Activated CD8-positive, alpha-beta memory T cell treated with anti-CD3 and anti-CD28 coated beads, Interleukin-2, amount 10 ng/mL, durations not matched to agents 7 days and 5 days (primary cell): ENCODE results near the gene NCOR1. TPM values are rescaled to one million over a fixed set of nuclear protein-coding genes. Genes with fewer than 3 reads are reported as not detected.
A peak's percentile ranks its signal among the peaks of the same experiment; 100 is the strongest.

Source experiments
- ATAC-seq: fragments of 150-1000 bp; cut with Tn5 transposase; one replicate; pipeline ENCODE4 v1.10.0; 2021; ENCODE audit warnings: moderate library complexity
- CTCF ChIA-PET: fragments of 350-600 bp; sonication (Branson Sonifier 250); formaldehyde crosslinking; loops from one replicate; lab custom pipeline; 2021; ENCODE audit warnings: antibody characterized with exemption; lab: Charles Lee
- DNase-seq: peaks from one replicate; pipeline ENCODE4 v3.0.0-alpha.2; 2020
- H3K27ac Mint-ChIP-seq: one replicate; pipeline ENCODE4 v1.8.0; 2021; ENCODE audit warnings: mild to moderate bottlenecking, mixed read lengths
- H3K27me3 Mint-ChIP-seq: one replicate; pipeline ENCODE4 v1.8.0; 2021; ENCODE audit warnings: mixed read lengths
- H3K36me3 Mint-ChIP-seq: one replicate; pipeline ENCODE4 v1.8.0; 2021; ENCODE audit warnings: mild to moderate bottlenecking, mixed read lengths
- H3K4me1 Mint-ChIP-seq: one replicate; pipeline ENCODE4 v1.8.0; 2021; ENCODE audit warnings: mixed read lengths
- H3K4me3 Mint-ChIP-seq: one replicate; pipeline ENCODE4 v1.8.0; 2021; ENCODE audit warnings: mild to moderate bottlenecking, moderate library complexity, mixed read lengths
- H3K9me3 Mint-ChIP-seq: one replicate; pipeline ENCODE4 v1.8.0; 2022; ENCODE audit warnings: low read depth, mixed read lengths
- total RNA-seq, 2 experiments: library from RNA; stranded (reverse); gene quantifications; one replicate each; pipeline ENCODE4 v1.2.3, GENCODE V29; 2021

Gene NCOR1
- total RNA-seq, 2 experiments from 2014 or later: 166 to 175 TPM

- CTCF ChIA-PET: interaction anchor here (0.9 to 1.5 kb wide), 2 partner anchors 35 to 36 kb away, joined by 3 to 5 read pairs; partner anchors contain the start of gene ADORA2B
- H3K27me3 Mint-ChIP-seq: no peaks in the 10 kb centered on the region
Measured at GRCh38 chr17:15981208-15981607, 234.1 kb downstream of the NCOR1 start.

More at GRCh38 chr17:15981208-15981607, 234.1 kb downstream of the NCOR1 start:
- ATAC-seq: peak; percentile 86
- H3K4me3 Mint-ChIP-seq: no peak overlapping the region
- peaks cover 19% of the 10 kb centered on the region for H3K4me1 Mint-ChIP-seq
- H3K36me3 Mint-ChIP-seq: peaks cover 22% of the 10 kb centered on the region
- H3K9me3 Mint-ChIP-seq: no peaks in the 10 kb centered on the region
- no peak overlapping the region for H3K27ac Mint-ChIP-seq
- DNase-seq: no peak

Other genes with a start within 250 kb of the NCOR1 start
- gene ZSWIM7, start 215.8 kb downstream of the NCOR1 start, total RNA-seq: 10 to 100 TPM in 1 of 2 experiments, 1 to 10 TPM in 1; 8.8 to 10.3 TPM
- gene TTC19, start 215.7 kb downstream of the NCOR1 start, total RNA-seq: 10 to 100 TPM; 32.6 to 33.1 TPM
- 10 to 100 TPM; 27.9 to 37.6 TPM for gene PIGL, start 1.7 kb upstream of the NCOR1 start, total RNA-seq
- gene CENPV, start 137.9 kb upstream of the NCOR1 start, total RNA-seq: 10 to 100 TPM; 17.2 to 20.4 TPM
- 1,000 to 10,000 TPM; 1,297 to 1,567 TPM for gene UBB, start 165.6 kb upstream of the NCOR1 start, total RNA-seq
- gene TRPV2, start 200.0 kb upstream of the NCOR1 start, total RNA-seq: 100 to 1,000 TPM; 124 to 129 TPM